Femur (tissue), 1 donor: ENCODE data around the gene DHRS3.
"Not testable (repeated sequence)": the region's sequence is repeated elsewhere in the genome, so short reads cannot be mapped to it uniquely, and the experiment has no call there.

ENCODE experiments used
- DNase-seq: peaks from one replicate; pipeline ENCODE4 v3.0.0-alpha.2; 2017

The DHRS3 gene, protein sequence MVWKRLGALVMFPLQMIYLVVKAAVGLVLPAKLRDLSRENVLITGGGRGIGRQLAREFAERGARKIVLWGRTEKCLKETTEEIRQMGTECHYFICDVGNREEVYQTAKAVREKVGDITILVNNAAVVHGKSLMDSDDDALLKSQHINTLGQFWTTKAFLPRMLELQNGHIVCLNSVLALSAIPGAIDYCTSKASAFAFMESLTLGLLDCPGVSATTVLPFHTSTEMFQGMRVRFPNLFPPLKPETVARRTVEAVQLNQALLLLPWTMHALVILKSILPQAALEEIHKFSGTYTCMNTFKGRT

DNA sequence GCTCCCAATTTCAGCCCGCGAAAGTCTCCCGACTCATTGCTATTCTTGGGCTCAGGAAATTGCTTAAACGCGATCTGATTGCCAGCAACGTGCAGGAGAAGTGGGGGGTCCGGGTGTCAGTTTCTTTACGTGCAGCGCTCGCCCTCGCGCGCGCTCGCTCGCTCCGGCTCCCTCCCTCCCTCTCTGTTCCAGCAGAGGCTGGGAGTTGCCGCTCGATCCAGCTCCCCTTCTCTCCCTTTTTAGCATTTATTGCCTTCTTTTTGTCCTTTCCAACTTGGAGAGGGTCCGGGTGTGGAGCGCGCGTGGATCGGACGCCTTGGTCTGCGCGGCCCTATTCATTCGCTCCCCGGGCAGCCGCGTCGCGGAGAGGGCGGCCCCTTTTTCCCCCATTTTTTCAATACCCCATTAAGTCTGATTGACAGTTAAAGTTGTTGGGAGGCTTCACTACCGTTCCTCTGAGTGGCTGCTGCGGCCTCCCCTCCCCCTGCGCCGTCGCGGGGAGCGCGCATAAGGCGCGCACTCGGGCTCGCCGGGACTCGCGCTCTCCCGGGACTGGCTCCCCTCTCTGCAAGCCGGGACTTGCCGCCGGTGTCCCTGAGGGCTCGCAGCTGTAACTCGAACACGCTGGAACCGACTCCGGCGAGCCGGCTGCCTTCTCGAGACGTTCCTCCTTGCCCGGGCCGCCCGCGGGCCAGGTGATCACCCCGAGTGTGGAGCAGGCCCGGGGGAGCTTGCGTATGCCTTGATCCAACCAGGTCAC, at the start of gene DHRS3:
TSS of gene DHRS3 (minus strand) at position 310 of the 760 bp plus-strand sequence. CDS start 862 bp downstream, outside the sequence.
- DNase-seq, result peak; percentile 90

- DNase-seq, result no peak
These were observed 48.2 kb upstream of the DHRS3 start for GRCh38 chr1:12666141-12666735.

DNA sequence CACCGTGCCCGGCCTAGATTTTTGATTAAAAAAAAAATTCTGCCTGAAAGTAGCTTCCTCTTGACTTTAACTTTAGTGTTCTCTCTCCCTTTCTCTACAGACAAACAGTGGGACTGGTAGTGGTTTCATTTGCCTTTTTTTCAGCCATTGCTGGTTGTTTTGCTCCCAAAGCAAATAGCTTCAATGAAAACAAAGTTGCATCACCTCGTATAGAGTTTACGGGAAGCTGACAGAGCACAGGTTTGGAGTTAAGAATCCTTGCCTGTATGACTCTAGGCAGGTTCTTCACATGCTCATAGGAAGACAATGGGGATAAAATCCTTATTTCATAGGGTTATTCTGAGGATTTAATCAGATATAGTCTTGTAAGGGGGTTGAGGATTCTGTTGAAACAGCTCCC, 47.5 kb upstream of the DHRS3 start:
- no peak for DNase-seq

DNA sequence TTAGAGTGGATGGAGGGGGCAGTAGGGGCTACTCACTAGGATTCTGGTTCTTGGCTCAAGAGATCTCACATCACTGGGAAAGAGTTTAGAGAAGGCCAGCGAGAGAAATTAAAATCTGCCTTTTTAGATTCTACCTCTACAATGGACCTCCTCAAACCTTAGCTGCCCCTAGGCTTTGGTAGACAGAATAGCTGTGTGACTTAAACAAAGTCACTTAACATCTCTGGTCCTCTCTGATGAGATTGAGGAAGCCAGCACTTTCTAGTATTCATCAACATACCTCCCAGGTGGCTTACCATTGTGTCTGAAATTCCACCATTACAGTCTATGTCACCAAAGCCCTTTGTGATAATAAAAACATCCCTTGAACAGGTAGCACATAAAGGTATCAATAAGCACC, 44.5 kb upstream of the DHRS3 start:
- DNase-seq, result no peak

DNA sequence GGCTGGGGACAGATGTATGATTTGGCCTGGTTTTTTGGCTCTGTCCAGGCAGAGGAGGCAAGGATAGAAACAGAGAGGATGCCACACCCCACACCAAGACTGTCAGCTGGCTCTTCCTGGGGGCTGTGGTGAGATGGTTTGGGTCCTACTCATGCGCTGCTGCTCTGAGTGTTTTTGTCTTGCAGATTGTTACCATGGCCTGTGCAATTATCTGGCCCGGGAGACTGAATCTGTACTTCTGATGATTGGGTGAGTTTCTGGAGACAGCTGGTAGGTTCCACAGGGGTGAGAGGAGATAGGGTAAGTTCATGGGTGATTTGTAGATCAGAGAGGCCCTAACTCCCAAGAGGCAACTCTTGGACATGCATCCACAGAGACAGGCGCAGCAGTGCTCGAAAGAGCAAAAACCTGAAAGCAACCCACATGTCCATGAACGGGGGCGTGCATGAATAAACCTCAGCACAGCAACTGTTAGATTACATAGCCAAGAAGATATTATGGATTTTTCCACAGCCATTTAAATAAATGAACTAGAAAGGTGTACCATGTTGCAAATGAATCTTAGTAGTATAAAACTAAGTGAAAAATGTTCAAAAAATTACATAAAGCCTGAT, 43.7 kb upstream of the DHRS3 start:
- DNase-seq, result no peak

DNA sequence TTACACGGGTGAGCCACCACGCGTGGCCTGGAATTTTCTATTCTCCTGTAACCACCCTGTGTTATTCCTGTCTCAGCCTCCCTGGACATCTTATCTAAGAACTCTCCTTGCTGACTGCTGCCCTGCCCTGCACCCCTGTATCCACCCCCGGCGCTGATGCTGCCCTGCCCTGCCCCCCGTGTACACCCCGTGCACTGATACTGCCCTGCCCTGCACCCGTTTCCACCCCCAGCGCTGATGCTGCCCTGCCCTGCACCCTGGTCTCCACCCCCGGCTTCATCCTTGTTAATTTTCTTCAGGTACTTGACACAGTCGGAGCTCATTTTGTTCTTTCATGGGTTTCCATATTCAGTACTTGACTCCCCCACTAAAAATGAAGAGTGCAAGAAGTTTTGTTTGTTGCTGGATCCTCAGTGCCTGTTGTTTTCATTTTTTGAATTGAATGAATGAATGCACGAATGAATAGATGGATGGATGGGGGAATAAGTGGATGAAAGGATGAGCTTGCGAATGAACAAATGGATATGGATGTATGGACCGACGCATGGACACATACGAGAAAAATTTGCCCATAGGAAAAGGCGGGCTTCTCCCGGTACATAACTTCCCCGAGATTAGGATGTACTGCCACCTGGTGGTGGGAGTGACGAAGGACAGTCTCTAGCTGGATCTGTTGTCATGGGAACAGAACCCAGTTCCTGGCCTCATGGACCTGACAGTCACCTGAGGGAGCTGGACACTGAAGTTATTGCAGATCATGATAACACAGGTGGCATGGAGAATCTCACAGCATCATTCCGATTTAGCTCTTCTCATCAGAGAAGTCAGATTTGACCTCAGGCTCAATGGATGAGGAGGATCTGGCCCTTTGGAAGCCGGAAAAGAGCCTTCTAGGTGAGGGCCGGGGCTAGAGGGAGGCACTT, 40.8 kb upstream of the DHRS3 start:
- DNase-seq, result peak; percentile 84

DNA sequence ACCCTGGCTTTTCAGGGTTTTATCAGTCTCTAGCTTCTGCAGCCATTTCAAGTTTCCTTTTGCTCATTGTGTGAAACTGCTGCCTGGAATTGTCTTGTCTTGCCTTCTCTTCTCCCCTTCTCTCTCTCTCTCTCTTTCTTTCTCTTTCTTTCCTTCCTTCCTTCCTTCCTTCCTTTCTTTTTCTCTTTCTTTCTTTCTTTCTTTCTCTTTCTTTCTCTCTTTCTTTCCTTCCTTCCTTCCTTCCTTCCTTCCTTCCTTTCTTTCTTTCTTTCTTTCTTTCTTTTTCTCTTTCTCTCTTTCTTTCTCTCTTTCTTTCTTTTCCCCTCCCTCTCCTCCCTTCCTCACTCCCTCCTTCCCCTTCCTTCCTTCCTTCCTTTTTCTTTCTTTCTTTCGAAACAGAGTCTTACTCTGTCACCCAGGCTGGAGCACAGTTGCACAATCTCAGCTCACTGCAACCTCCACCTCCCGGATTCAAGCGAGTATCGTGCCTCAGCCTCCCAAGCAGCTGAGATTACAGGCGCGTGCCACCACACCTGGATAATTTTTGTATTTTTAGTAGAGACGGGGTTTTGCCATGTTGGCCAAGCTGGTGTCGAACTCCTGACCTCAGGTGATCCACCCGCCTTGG, 40.0 kb upstream of the DHRS3 start:
- not testable (repeated sequence) for DNase-seq

DNA sequence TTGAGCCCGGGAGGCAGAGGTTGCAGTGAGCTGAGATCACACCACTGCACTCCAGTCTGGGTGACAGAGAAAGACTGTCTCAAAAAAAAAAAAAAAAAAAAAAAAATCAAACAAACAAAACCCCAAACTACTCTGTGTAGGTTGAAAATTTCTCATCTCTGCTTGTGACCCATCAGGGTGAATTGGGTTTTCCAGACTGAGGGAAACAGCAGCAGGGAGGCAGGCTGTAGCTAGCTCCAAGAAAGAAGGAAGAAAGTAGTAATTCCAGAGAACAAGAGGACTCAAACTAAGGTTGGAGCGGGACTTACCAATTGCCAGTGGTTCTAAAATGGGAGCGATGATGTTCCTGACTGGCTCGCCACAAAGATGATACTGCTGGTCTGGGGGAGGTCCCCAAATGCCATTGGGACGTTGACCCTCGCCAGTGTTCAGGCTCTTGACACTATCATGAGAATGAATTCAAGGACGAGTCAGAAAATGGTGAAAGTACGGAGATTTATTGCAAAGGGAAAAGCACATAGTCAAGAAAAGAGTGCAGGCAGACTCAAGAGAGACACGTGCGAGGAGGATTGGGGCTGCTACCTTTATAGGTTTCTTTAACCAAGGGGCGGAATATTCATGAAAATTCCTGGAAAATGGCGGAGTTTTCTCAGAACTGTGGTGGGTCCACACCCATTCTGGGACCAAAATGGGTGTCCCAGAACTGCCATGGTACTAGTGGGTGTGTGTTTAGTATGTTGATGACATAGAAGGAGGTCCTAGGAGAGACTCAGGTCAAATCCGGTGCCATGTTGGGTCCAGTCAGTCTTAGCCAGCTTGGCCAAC, 39.3 kb upstream of the DHRS3 start:
- no peak for DNase-seq

- no peak for DNase-seq
These were observed 38.6 kb upstream of the DHRS3 start for GRCh38 chr1:12656575-12656974.

- no peak for DNase-seq
These were observed 36.6 kb upstream of the DHRS3 start for GRCh38 chr1:12654657-12655056.

GRCh38 chr1:12654004-12654567, 36.1 kb upstream of the DHRS3 start:
- no peak for DNase-seq

DNA sequence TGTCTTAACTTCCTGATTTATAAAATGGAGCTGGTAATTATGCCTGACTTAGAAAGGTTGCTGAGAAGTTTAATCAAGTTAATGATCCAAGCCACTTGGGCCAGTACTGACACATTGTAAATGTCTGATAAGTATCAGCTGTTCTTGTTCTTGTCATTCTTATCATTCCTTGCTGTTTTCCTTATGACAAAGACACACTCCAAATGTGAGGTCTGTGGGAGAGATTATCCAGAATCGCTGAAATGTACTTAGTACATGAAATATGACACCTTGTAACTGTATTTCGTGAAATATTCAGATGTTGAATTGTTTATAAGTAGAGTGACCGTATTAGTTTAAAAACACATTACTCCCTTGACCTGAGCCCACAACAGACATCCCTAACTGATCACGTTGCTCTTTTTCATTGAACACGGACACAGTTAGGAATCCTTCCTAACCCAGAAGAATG, 32.0 kb upstream of the DHRS3 start:
- DNase-seq, result no peak

GRCh38 chr1:12648741-12649140, 30.7 kb upstream of the DHRS3 start:
- no peak for DNase-seq

- not testable (repeated sequence) for DNase-seq
These were observed 27.4 kb upstream of the DHRS3 start for GRCh38 chr1:12645401-12645800.

GRCh38 chr1:12644829-12645228, 26.8 kb upstream of the DHRS3 start:
- DNase-seq, result no peak

GRCh38 chr1:12644237-12644636, 26.2 kb upstream of the DHRS3 start:
- no peak for DNase-seq

GRCh38 chr1:12643785-12644184, 25.8 kb upstream of the DHRS3 start, which contains the start of gene AADACL4:
AADACL4 (plus strand) TSS chr1:12644085; CDS start chr1:12644547, 462 bp downstream.
- DNase-seq, result no peak

- no peak for DNase-seq
These were observed 25.1 kb upstream of the DHRS3 start for GRCh38 chr1:12643079-12643478.

GRCh38 chr1:12640958-12641272, 22.9 kb upstream of the DHRS3 start:
- DNase-seq, result no peak

DNA sequence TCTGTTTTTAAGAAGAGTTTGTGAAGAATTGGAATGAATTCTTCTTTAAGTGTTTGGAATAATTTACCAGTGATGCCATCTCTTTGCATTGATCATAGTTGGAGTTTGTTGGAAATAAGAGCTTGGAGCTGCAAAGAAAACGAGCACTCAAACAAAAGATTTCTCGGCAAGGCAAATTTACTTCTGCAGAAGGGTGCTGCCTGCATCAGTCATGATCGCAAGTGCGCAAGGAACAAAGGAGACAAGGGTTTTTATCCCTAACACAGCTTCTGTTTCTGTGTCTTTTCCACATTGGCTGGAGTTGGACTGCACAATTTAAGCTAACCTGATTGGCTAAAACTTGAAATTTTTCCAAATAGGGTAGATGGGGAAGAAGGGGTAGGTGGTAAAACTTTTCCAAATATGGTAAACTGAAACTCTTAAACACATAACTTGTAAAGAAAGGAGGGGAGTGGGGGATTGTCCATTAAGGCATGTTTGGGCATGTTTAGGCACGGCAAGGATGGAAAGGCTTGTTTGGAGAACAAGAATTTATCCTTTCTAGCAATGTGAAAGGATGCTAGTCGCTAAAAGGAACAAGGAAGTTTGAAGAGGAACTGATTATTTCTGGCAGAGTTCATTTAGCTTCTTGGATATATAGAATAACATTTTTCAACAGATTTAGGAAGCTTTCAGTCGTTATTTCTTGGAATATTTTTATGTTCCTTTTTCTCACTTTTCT, 22.4 kb upstream of the DHRS3 start:
- DNase-seq, result no peak
